NCI-H460 (cell line): Measurements from ENCODE around the gene DKK2. TPM values are rescaled to one million over a fixed set of nuclear protein-coding genes. Genes with fewer than 3 reads are reported as not detected.

Experiments used
- DNase-seq: peaks from one replicate; pipeline ENCODE4 v3.0.0-alpha.2; 2016; ENCODE audit warnings: low read depth; ENCODE audit errors: extremely low read depth
- total RNA-seq: library from RNA; depleted of rRNA; stranded (reverse); fragments of >200 nt; shearing (Covaris generic); gene quantifications from 2 replicates; pipeline ENCODE4 v1.2.3, GENCODE V29; 2014

Gene DKK2
- total RNA-seq, 1 experiment from 2014 or later = not detected

DNA sequence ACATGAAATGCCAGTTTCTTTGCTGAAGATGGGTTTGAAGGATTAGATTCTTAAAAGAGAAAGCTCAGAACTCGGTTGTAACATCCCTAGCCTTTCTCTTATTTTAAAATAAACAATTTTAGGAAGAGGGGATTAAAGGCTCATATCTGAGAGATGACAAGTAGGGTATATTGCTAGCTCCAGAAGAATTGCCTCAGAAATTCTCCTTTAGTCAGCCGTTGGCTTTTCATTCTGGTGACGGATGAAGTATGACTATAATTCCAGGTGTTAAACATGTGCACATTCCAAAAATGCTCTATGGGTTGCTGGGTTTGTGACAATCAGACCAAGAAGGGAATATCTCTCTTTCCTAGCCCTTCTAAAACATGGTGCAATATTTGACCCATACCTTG, 17.8 kb downstream of the DKK2 start:
- DNase-seq = no peak

- no peak for DNase-seq
Observed at GRCh38 chr4:107017443-107018343, 18.4 kb downstream of the DKK2 start.

GRCh38 chr4:107011312-107011711, 24.8 kb downstream of the DKK2 start:
- no peak for DNase-seq

DNA sequence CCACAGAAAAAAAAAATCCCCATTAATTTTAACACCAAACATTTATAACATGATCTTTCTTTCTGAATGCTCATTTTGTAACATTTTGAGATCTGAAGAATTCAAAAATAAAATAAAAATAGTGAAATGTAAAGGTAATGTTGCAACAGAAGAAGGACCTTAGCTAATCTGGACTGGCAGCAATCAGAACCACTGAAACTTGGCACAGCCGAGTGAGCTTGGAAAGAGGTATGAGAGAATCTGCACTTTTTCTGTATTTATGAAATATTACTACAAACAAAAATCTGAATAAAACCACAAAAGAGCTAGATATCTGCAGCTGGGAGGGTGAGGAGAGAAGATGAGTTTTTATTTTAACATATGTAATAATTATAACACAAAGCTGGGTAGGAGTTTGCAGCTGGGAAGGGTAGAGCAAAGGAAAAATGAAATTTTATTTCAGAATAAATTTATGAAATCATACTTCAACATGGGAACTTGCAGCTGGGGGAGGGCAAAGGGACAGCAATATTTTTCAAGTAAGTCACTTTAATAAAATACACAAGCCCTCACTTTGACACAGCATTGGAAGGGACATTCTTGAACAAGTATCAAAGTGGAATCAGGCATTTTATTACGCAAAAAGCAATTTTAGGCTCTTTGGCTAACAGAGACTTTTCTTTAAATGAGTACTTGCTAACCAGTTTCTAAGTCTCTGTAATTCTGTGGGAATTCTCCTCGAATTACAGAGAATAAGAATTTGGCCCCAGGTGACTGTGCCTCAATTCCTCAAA, 26.7 kb downstream of the DKK2 start:
- DNase-seq = no peak

GRCh38 chr4:107008115-107008514, 28.0 kb downstream of the DKK2 start:
- no peak for DNase-seq

GRCh38 chr4:107006218-107006617, 29.9 kb downstream of the DKK2 start:
- DNase-seq = no peak

GRCh38 chr4:106996490-106996889, 39.6 kb downstream of the DKK2 start:
- DNase-seq = no peak

- no peak for DNase-seq
Observed at GRCh38 chr4:106993827-106994226, 42.3 kb downstream of the DKK2 start.

- no peak for DNase-seq
Observed at GRCh38 chr4:106987311-106987710, 48.8 kb downstream of the DKK2 start.

GRCh38 chr4:106986486-106986885, 49.6 kb downstream of the DKK2 start:
- no peak for DNase-seq

GRCh38 chr4:106985830-106986229, 50.3 kb downstream of the DKK2 start:
- no peak for DNase-seq

GRCh38 chr4:106982711-106983211, 53.4 kb downstream of the DKK2 start:
- no peak for DNase-seq

GRCh38 chr4:106981431-106981830, 54.7 kb downstream of the DKK2 start:
- no peak for DNase-seq

DNA sequence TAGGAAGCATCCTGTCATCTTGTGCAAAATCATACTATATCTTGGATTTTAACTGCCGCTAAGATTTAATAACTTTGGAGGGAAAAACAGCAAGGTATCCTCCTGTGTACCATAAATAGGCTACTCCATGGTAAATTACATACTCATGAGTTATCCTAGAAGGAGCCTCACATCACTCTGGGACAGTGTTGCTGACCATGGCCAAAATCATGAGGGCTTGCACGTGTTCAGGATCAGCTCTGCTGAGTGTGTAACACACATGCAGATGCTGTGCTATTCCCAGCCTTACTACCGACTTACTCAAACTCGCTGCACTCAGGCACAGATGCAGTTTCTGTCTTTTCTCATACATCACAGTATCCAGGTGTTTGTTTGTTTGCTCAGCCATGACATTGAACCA, 56.6 kb downstream of the DKK2 start:
- DNase-seq = no peak

DNA sequence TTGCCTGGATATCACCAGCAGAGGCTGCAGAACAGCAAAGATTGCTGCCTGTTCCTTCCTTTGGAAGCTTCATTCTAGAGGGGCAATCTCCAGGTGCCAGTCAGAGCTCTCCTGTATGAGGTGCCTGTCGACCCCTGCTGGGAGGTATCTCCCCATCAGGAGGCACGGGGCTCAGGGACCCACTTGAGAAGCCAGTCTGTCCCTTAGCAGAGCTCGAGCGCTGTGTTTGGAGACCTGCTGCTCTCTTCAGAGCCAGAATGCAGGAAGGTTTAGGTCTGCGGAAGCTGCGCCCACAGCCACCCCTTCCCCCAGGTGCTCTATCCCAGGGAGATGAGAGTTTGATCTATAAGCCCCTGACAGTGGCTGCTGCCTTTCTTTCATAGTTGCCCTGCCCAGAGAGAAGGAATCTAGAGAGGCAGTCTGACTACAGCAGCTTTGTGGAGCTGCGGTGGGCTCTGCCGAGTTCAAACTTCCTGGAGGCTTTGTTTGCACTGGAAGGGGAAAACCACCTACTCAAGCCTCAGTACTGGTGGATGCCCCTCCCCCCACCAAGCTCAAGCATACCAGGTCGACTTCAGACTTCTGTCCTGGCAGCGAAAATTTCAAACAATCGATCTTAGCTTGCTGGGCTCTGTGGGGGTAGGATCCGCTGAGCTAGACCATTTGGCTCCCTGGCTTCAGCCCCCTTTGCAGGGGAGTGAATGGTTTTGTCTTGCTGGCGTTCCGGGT, 57.9 kb downstream of the DKK2 start:
- DNase-seq = no peak

GRCh38 chr4:106971636-106972035, 64.5 kb downstream of the DKK2 start:
- no peak for DNase-seq

DNA sequence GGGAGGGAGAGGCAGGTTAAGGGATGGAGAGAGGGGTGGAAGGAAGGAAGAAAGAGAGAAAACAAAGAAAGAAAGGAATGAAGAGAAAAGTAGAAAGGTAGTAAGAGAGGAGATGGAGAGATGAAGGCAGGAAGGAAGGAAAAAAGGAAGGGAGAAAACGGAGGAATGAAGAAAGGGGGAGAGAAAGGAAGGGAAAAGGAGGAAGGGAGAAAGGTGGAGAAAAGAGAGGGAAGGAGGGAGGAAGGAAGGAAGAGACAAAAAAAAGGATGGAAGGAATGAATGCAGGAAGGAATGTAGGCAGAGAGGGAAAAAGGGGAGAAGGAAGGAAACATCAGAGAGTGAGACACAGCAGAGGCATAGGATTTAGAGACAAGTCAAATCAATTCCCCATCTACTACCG, 68.2 kb downstream of the DKK2 start:
- DNase-seq = no peak

- no peak for DNase-seq
Observed at GRCh38 chr4:106953036-106953705, 82.9 kb downstream of the DKK2 start.

GRCh38 chr4:106951891-106952290, 84.2 kb downstream of the DKK2 start:
- no peak for DNase-seq

DNA sequence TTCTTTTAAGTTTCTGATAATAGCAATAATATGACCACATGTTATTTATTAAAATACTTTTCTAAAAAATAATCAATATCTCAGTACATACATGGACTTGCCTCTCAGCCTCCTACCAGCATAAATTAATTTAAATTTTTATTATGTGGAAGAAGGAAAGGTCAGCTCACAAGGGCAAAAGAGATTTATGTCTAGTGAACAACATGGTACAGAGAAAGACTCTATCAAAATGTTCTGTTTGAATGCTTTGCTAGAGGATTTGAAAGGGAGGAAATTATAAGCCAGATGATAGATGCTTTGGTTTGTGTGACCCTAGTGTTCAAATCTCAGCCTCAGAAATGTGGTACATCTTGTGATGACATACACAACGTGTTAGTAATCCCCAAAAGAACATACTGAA, 94.3 kb downstream of the DKK2 start:
- no peak for DNase-seq
